NCI-H2029 (cell line): ENCODE results near the gene TOX4.

Source experiments
- DNase-seq: peaks from one replicate; lab custom pipeline; 2025; lab: John Stamatoyannopoulos, UW

Gene TOX4

DNA sequence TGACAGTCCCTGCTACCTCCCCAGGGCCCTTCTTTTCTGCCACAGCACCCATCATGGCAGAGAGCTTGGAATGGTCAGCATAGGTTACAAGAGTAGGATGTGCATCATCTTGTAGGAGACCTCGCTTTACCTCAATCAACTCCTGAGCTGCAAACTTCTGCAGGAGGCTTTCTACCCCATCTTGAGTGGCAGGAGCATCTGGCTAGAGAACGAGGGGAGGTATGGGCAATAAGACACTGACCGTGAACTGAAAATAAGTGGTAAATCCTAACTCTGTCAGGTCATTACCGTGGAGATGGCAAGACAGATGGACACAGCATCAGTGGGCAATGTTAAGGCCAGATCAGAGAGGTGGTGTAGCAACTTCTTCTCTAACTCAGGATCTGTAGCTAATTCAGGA, 26.4 kb downstream of the TOX4 start:
- DNase-seq: no peak

DNA sequence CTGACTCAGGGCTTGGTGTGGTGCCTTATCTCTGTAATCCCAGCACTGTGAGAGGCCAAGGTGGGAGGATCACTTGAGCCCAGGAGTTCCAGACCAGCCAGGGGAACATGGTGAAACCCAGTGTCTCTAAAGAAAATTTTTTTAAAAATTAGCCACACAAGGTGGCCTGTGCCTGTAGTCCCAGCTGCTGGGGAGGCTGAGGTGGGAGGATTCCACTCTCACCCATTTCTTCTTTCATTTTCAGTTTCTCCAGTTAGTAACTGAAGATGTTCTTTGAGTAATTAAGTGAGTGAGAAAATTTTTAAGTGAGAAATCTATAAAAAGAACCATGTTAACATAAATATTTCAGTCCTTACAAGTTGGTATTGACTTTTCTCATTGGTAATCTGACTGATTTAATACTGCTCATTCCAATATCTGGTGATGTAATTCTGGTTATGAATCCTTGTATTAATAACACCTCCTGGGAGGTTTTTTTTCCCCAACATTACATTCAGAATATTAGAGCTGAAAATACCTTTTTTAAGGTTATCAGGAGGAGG, 28.1 kb downstream of the TOX4 start:
- no peak for DNase-seq

GRCh38 chr14:21506557-21506956, 29.6 kb downstream of the TOX4 start:
- DNase-seq: no peak

DNA sequence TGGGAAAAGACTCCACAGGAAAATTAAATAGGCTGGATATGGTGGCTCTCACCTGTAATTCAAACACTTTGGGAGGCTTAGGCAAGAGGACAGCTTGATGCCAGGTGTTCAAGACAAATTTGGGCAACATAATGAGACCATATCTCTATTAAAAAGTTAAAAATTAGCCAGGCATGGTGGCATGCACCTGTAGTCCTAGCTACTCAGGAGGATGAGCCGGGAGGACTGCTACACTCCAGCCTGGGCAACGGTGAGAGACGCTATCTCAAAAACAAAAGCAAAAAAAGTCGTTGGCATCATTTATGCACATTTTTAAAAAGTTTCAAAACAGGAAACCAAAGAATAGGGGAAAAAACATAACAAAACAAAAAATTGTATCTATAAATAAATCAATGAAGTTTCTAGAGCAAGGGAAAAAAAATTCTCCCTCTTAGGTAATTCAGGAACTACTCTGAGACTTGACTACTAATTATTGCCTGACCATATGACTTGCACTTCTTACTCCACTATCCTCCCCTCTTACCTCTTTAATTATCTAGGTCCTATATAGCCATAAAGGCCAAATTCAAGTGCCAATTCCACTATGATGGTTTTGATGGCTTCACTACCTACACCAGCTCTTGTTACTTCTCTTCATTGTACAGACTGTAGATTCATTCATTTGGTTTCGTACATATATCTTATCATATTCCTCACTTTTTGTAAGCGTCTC, 32.6 kb downstream of the TOX4 start:
- DNase-seq: no peak

- DNase-seq: peak; percentile 98
Observed at GRCh38 chr14:21510735-21511657, 34.0 kb downstream of the TOX4 start, which contains the start of gene METTL3. TSS of gene METTL3 (minus strand) at chr14:21511340. CDS start at chr14:21511223, 117 bp downstream.

- DNase-seq: no peak
Observed at GRCh38 chr14:21514341-21514740, 37.3 kb downstream of the TOX4 start.

- DNase-seq: no peak
Observed at GRCh38 chr14:21518725-21519124, 41.7 kb downstream of the TOX4 start.

- DNase-seq: no peak
Observed at GRCh38 chr14:21520767-21521166, 43.8 kb downstream of the TOX4 start.

DNA sequence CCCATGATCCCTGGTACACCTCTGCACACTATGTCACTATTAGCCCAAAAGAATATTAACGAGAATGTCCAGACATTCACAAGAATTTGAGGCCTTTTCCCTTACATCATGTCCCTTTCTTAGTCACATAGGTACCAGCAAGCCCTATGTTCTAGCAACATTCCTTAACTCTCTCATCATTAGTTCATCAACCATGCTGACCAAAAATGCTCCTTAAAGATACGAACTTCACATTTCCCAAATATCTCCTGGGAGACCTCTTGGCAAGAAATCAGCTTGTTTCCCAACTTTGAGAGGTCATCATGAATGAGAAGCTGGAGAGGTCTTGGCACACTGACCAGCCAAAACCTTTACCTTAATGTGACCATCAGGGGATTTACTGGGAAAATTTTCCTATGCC, 44.5 kb downstream of the TOX4 start:
- no peak for DNase-seq

- no peak for DNase-seq
Observed at GRCh38 chr14:21523203-21523602, 46.2 kb downstream of the TOX4 start.

GRCh38 chr14:21524575-21525490, 47.8 kb downstream of the TOX4 start:
- no peak for DNase-seq

GRCh38 chr14:21525571-21525961, 48.6 kb downstream of the TOX4 start:
- no peak for DNase-seq

- DNase-seq: peak; percentile 77
Observed at GRCh38 chr14:21525962-21526671, 49.1 kb downstream of the TOX4 start, which contains the start of gene SALL2. TSS of gene SALL2 (minus strand) at chr14:21526346. CDS start at chr14:21526127, 219 bp downstream.

GRCh38 chr14:21526672-21527317, 49.8 kb downstream of the TOX4 start:
- DNase-seq: peak; percentile 26

DNA sequence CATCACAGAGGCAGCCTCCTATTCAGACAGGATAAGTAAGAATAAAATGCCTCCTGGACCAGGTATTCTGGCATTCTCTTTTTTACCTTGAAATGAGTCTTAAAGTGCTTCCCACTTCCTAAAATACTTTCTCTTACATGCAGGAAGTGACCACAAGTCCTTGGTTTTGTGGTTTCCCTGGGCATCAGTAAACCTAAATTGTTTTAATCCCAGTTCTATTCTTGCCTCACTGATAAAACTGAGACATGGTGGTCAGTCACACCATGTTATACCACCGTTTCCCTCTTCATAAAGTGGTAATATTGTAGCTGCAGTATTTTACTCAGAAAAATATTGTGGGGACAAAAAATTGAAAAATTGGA, 50.3 kb downstream of the TOX4 start:
- DNase-seq: no peak

DNA sequence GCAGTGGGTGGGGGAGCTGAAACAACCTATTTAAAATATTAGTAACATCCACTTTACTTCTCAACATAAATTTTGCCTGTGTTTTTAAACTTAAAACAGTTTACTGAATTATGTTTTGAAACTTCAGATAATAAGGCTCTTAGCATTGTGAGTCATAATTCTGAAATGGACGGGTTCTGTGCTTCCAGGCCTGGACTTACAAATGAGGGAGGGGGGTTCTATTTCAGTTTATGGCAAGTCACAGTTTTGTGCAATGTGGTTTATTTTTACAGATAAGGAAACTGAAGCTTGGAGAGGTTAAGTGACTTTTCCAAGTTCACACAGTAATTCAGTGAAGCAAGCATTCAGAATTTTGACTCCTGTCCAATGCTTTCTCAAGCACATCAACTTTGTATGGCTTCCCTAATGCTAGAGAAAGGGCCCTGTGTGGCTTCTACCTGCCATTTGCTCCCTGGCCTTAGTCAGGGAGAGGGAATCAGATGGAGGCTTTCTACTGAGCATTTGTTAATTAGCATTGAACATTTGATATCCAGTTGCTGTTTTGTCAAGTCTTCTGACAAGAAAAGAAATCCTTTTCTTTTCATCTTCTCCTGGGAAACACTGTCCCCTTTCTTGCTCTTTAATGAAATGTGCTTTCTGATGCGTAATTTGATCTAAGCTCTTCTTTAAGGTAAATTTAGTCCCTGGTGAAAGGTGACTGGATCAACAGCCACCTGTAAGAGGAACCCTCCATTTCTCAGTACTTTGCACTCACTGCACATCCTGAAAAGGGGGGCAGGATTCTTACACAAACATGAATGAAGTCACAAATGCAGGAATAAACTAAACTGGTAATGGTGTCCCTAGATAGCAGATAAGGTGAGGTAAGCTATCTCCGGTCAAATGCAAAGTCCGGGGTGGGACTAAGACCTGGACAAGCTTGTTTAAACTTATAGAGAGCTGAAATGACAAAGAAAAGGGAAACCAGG, 51.7 kb downstream of the TOX4 start:
- DNase-seq: peak; percentile 32

DNA sequence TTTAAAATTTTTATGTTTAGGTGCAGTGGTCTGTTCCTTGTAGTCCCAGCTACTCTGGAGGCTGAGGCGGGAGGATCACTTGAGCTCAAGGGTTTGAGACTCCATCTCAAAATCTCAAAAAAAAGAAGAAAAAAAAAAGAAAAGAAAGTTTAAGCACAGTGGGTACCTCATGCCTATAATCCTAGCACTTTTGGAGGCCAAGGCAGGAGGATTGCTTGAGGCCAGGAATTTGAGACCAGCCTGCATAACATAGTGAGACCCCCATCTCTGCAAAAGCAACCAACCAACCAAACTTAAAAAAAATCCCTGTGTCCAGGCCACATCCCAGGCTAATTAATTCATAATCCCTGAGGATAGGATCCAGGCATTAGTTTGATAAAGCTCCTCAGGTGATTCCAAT, 52.5 kb downstream of the TOX4 start:
- DNase-seq: no peak

DNA sequence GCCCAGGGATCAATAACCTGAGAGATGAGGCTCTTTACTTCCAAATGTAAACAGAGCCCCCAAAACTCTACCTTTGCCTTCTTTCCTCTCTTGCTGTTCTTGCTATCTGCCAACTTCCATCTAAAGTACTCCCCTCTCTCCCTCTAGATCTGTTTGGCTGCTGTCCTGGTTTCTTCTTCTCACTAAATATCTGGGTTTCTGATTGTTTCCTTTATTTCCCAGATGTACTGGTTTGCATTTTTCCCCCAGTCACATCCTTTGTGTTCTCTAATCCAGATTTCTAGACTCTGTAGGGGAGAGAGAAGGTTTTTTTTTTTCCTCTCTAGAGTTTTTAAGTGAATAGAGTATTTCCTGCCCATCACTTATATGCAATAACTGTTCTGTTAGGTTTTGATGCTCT, 56.3 kb downstream of the TOX4 start:
- DNase-seq: no peak

- DNase-seq: no peak
Observed at GRCh38 chr14:21534576-21534975, 57.6 kb downstream of the TOX4 start.
